HG02852 (cell line): ENCODE results near the gene SZRD1.

Source experiments
- ATAC-seq: cut with Tn5 transposase; IDR thresholded peaks from one replicate; pipeline ENCODE4 v1.9.1; 2021; ENCODE audit warnings: mild to moderate bottlenecking, moderate library complexity; ENCODE audit not compliant: unreplicated experiment

SZRD1 gene

GRCh38 chr1:16367258-16367967 is 371 bp downstream of the SZRD1 start:
- peak; percentile 59 for ATAC-seq

DNA sequence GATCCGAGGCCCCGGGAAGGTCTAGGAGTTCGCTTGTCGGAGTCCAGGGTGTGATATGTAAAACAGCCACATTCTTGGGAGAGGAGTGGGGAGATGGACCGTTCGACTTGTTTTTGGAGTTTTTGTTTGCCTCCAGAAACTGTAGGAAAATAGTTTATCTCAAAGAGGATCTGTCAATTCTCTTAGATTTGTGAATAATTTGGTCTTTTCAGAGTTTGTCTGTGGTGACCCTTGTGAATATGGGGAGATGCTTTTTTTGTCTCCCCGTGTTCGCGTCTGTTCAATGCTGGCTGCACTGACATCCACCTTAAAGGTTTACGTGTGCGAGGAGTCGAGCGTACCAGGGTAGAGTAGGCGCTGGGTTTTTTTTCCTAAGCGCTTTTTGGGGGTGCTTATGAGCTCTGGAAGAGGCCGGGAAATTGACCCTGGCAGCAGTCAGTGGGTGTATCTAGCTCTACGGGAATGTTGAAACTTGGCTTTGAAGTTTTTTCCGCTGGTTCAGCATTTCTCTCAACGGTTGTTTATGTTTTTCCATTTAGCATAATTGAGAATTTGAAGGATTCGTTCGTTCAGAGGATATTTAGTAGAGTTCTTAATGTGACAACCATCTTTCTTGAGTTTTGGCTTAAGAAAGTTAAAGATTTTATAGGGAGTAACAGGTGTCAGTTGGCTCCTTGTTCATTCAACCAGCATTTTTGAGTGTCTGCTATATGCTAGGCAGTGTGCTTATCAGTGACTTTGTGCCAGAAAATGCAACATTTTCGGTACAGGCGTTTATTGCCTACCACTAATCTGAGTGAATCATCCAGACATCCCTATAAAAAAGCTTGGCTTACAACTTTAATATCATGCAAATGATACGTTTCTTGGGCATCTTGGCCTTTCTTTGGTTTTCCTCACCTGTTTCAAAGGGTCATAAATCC is 1.2 kb downstream of the SZRD1 start:
- ATAC-seq = no peak

DNA sequence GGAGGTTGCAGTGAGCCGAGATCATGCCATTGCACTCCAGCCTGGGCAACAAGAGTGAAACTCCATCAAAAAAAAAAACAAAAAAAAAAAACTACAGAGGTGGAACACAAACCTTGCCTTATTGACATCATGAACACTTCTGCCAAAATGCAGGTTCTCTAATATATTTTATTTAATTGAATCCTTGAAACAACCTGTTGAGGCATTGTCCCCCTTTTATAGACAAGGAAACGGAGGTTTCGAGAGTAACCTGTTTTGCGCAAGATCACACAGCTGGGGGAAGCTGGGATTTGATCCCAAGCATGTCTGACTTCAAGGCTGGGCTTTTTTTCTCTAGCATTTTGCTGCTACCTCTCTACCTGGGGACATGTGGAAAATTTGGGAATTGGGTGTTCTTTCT is 2.8 kb downstream of the SZRD1 start:
- ATAC-seq = no peak

DNA sequence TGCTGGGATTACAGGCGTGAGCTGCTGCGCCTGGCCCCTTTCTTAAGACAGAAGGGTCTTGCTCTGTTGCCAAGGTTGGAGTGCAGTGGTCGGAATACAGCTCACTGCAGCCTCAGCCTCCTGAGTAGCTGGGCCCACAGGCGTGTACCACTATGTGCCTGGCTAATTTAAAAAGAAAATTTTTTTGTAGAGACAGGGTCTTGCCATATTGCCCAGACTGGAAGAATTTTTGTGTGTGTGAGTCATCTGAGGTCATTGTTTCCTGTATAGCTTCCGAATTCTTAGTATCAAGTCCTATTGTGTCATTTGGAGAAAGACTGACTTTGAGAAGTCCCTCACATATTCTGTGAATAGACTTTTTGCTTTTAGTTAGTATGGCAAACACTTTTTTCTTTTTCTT is 4.7 kb downstream of the SZRD1 start:
- no peak for ATAC-seq

GRCh38 chr1:16372535-16373285 is 5.7 kb downstream of the SZRD1 start:
- no peak for ATAC-seq

GRCh38 chr1:16374266-16374665 is 7.2 kb downstream of the SZRD1 start:
- no peak for ATAC-seq

DNA sequence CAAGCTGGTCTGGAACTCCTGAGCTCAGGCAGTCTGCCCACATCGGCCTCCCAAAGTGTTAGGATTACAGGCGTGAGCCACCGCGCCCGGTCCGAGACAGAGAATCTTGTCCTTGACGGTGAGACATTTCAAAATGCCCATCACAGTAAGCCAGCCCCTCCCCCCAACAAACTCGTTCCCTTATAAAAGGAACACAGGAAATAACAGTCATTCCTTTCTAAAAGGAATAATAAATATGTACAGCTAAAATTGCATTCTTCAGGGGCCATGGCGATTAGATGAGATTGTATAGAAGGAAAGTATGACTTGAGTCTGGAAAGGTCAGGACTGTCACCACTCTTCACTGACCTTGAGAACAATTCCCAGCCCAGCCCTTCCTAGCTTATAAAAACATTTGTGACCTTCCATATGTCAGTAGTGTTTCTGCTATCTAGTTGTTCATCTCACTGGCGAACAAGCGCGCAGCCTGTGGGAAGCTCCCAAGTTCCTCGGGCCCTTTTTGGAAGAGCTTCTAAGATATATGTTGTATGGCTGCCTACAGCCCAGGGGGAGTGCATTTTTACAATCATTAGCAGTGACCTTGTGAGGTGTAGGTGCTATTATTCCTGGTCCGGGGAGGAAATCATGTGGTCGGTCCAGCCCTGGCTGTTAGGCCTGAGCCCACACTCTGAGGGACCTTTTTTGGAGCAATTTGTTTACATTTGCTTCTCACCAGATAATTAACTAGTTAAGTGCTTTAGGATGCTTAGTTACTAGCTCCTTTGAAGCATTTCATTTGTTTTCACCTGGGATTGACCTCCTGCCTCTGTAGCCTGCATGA is 8.7 kb downstream of the SZRD1 start:
- no peak for ATAC-seq

DNA sequence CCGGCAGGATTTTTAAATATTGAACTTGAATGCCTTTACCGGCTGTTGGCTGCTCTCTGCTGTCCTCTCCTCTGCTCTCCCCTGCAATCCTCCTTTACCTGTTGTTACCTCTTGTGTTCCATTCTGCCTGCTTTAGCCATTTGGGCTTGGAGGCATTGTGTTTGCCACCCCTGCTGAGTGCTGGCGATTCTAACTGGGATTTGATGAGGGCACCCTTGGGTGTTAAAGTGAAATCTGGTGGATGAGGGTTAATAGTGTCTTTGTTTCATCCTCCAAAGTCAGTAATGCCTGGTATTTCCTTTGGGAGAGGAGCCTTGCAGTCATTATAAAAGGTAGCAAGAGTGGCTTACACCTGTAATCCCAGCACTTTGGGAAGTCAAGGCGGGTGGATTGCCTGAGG is 9.9 kb downstream of the SZRD1 start:
- ATAC-seq = no peak

- no peak for ATAC-seq
Measured at GRCh38 chr1:16378443-16378842, 11.4 kb downstream of the SZRD1 start.

DNA sequence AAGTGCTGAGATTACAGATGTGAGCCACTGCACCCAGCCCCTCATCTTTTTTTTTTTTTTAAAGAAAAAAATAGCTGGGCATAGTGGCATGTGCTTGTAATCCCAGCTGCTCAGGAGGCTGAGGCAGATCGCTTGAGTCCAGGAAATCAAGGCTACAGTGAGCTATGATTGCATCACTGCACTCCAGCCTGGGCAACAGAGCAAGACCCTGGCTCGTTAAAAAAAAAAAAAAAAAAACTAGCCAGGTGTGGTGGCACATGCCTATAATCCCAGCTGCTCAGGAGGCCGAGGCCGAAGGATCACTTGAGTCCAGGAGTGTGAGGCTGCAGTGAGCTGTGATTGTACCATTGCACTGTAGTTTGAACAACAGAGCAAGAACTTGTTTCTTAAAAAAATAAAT is 13.8 kb downstream of the SZRD1 start:
- no peak for ATAC-seq

DNA sequence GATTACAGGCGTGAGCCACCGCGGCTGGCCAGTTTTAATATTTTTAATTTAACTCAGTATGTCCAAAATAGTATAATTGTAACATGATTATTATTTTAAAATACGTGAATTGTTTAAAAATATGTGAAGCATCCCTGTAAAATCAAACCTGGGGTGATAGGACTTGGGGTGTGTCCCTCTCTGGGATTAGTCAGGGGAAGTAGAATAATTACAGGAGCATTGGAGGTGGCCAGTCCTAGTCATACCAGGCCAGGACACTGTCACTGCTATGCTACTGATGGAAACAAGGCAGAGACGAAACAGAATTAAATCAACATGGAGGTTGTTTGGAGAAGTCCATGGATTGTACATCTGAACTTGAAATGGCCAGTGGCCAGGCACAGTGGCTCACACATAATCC is 16.8 kb downstream of the SZRD1 start:
- ATAC-seq = no peak

GRCh38 chr1:16385659-16386453 is 18.8 kb downstream of the SZRD1 start:
- ATAC-seq = no peak

- ATAC-seq = no peak
Measured at GRCh38 chr1:16386454-16387113, 19.5 kb downstream of the SZRD1 start.

DNA sequence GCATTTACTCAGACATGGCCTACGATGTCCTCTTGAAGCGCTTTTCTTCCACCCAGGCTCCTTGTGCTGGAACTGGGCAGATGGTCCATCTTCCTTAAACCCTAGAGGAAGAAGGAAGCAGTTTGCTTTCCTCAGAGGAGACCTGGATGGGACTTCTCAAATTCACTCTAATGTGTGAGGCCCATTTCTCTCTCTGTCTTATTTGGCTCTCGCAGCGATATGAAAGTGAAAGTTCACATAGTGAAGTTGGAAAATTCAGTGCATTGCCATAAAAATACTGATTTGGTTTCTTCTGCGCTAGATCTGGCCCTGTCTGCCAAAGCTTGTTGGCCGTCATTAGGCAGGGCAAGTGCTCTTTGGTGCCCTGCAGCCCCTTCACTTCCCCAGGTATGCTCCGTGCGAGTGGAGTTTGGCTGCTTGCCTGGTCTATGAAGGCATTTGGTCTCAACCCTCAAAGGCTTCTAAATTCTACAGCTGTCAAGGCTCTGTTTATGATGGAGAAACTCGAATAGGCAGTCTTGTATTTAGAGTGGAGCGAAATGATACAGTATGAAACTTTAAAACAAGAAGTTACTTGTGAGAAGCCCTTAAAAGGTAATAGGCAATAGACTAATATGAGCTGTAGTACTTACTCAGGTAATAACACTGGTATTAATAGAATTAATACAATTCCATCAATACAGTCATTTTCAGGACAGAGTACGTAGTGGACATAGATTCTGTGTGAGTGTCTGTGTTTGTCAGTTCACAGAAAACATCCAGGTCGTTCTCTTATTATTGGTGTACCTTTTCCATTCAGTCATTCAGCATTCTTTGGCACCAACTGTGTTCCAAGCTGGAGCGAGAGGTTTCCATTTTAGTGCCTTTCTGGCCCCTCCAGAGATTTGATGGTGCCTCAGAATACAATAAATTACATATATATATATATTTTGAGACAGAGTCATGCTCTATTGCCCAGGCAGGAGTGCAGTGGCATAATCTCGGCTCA is 20.5 kb downstream of the SZRD1 start:
- no peak for ATAC-seq

DNA sequence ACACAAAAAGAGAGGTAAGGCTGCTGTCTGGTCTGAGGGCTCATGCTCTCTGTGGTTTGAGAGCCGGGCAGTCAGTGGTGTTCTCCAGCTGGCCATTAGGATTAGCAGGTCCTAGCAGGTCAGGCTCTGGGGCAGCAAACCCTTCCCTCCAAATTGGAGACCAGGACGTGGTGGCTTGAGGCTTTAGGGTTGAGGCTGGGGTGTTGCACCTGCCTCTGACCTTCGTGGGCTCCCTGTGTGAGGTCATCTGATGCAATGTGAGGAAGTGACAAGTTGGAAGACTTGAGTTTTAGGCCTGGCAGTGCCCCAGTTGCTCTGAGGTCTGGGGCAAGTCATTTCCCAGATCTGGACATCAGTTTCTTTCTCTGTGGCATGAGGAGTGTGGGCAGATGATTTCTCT is 24.4 kb downstream of the SZRD1 start:
- no peak for ATAC-seq

- ATAC-seq = no peak
Measured at GRCh38 chr1:16392740-16393569, 25.9 kb downstream of the SZRD1 start.
